Hepatocyte (in vitro differentiated cells): Measurements from ENCODE around the gene CLEC16A.

Experiments
- EZH2 ChIP-seq: fragments of 200-600 bp; sonication (generic); IDR thresholded peaks from 2 replicates; pipeline ENCODE4 v1.6.1; 2016; ENCODE audit warnings: antibody characterized with exemption, mild to moderate bottlenecking, borderline replicate concordance
- TF ChIP-seq, protein P1 (sequence below): fragments of 200-600 bp; sonication (generic); IDR thresholded peaks from 2 replicates; pipeline ENCODE4 v1.5.1; 2016; ENCODE audit warnings: antibody characterized with exemption, mild to moderate bottlenecking; ENCODE audit not compliant: poor library complexity

DNA sequence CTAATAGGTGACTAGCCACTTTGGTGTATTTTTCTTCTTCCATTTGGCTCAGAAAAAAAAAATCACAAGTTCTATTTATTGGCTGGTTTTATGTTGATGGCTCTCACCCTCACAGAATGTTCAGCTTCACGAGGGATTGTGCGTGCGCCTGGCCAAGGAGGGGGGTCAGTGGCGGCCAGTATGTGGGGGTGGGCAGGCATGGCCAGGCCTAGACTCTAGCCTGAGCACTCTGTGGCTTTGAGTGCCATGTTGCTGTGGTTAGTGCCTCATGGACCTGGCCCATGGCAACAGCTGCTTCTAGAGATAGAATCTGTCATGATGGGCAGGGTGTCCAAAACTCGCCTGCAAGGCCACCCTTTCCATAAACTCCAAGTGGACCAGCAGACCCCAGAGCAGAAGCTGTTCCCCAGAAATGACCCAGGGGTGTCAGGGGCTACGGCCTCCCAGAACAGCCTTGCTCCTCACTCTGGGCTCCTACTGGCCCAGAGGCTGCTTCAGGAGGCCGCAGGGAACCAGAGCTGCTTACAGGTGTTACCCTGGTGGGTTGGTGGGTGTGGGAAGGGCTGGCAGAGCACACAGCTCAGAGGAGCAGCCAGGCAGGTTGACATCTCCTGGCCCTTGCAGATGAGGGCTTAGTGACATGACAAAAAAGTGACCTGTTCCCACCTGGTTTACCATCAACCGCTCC, 186.8 kb downstream of the CLEC16A start:
- TF ChIP-seq EZH2 = no peak
- TF ChIP-seq, protein P1, sequence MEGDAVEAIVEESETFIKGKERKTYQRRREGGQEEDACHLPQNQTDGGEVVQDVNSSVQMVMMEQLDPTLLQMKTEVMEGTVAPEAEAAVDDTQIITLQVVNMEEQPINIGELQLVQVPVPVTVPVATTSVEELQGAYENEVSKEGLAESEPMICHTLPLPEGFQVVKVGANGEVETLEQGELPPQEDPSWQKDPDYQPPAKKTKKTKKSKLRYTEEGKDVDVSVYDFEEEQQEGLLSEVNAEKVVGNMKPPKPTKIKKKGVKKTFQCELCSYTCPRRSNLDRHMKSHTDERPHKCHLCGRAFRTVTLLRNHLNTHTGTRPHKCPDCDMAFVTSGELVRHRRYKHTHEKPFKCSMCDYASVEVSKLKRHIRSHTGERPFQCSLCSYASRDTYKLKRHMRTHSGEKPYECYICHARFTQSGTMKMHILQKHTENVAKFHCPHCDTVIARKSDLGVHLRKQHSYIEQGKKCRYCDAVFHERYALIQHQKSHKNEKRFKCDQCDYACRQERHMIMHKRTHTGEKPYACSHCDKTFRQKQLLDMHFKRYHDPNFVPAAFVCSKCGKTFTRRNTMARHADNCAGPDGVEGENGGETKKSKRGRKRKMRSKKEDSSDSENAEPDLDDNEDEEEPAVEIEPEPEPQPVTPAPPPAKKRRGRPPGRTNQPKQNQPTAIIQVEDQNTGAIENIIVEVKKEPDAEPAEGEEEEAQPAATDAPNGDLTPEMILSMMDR = no peak
